ENCODE data around the gene PHLDA2.

Gene PHLDA2, protein sequence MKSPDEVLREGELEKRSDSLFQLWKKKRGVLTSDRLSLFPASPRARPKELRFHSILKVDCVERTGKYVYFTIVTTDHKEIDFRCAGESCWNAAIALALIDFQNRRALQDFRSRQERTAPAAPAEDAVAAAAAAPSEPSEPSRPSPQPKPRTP

DNA sequence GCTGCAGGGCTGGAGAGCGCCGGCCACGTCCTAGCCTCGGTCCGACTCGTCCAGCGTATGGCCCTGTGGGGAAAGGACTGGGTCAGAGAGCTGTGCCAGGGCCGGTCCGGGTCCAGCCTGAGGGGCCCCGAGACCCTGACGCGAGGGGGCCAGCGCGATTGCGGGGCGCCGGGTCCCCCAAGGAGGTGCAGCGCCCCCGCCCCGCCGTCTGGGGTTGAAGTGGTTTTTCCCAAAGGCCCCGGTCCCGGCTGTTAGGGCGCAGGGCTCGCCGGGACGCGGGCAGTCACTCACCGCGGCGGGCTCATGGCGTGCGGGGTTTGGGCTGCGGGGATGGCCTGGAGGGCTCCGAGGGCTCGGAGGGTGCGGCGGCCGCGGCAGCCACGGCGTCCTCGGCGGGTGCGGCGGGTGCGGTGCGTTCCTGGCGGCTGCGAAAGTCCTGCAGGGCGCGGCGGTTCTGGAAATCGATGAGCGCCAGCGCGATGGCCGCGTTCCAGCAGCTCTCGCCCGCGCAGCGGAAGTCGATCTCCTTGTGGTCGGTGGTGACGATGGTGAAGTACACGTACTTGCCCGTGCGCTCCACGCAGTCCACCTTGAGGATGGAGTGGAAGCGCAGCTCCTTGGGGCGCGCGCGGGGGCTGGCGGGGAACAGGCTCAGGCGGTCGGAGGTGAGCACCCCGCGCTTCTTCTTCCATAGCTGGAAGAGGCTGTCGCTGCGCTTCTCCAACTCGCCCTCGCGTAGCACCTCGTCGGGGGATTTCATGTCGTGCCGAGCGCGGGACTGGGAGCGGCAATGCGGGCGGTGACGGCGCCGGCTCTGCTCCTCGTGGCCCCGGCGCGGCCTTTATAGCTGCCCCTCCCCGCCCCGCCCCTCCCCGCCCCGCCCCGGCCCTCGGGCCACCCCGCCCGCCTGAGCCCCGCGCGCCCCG lies at the start of gene PHLDA2:
Gene PHLDA2 (minus strand): TSS at position 816 of the 926 bp plus-strand sequence. CDS start 56 bp downstream, at position 760.
- DNase-seq (ENCODE audit: low read depth) = no peak

DNA sequence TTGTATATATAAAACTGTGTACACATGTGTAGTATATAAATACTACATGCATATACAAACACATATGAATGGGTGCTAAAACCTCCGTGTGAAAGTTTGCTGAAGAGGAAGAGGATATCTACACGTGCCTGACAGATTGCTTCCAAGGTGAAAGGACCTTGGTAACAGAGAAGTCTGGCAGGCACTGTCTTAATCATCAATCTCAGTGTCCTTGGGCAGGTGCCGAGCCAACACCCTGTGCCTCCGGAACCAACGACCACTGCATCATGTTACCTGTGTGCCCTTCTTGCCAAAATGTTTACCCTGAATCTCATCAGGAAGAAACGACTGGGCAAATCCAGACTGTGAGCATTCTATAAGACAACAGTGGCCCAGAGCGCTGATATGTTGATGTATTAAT lies 47.9 kb upstream of the PHLDA2 start:
- no peak for DNase-seq (ENCODE audit: low read depth)

DNA sequence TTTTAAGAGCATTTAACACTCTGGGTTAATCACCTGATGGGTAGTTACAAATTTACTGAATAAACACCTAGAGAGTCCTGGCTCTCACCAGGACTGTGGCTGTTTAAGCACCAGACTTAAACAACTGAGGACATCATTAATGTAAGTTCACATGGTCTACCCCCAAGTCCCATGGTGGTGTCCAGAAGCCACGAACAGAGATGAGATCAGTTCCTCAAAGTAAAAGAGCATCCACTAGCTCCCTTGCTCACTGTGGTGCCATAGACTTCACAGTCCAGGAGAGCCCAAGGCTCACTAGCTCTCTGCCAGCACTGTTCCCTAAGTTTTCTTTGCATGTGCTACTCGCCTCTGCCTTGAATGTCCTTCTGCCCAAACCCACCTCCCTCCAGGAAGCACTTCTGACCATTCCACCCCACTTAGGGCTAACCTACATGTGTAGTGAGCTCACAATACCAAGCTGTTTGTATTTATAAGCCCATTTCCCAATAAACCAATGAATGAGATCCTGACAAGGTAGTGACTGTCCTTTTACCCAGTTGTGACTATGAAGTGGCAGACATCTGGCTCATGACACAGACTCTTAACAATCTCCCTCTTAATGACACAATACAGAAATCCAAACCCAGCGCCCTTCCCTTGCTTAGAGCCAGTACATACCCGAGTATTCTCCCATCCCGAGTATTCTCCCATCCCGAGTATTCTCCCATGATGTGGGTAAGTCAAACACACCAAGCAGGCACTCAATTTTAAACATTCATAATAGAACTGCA lies 47.3 kb upstream of the PHLDA2 start:
- no peak for DNase-seq (ENCODE audit: low read depth)

DNA sequence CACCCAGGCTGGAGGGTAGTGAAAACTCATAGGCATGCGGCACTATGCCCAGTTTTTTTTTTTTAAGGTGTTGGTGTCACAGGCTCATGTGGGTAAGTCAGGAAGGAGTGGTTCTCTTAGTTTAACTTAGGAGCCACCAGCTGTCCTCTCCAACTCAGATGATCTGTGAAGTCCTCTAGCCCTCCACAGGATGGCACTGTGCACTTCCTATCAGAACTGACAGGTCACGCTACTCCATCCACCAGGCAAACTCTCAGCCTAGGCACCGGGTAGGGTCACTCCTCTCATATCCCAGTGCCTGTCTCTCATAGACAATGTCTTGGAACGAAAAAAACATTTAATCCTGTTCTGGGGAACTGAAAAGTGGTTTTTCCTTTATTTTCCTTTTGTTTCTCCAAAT lies 46.4 kb upstream of the PHLDA2 start:
- no peak for DNase-seq (ENCODE audit: low read depth)

DNA sequence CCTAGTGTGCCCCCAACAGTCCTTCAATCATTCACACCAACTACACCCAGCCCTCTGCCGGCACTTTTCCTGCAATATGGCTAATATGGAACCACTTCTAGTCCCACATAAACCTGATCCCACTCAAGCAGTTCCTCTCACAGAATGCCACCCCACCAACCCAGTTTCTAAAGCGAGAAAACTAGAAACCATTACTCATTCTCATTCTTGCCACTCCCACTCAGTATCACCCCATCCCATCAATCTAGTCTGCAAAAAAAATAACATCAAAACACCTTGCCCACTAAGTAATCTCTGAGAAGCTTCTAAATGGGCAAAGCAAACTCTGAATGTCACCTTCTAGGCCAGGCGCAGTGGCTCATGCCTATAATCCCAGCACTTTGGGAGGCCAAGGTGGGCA lies 45.1 kb upstream of the PHLDA2 start:
- no peak for DNase-seq (ENCODE audit: low read depth)

DNA sequence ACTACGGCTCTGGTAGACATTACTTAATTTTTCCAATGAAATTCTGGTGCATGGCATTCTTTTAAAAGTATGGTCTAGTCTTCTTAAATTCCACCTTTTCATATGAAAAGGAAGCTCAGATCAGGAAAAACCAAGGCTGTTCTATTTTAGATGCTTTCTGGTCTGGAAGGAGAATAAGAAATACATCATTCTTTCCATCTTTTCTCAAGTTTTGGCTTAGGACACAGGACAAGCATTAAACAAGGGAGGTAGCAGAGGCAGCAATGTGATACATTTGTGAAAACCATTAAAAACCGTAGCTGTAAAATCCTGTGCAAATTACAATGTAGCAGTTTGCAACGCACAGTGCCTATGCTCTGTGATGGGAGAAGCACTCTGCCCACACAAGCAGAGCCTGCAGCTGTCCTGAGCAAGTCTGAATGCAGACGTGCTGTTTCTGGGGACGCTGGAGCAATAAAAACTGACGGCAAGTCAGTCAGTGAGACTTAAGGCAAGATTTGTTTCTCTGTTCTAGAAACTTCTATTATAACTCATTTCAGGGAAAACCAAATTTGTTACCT lies 39.2 kb upstream of the PHLDA2 start:
- DNase-seq (ENCODE audit: low read depth) = no peak

DNA sequence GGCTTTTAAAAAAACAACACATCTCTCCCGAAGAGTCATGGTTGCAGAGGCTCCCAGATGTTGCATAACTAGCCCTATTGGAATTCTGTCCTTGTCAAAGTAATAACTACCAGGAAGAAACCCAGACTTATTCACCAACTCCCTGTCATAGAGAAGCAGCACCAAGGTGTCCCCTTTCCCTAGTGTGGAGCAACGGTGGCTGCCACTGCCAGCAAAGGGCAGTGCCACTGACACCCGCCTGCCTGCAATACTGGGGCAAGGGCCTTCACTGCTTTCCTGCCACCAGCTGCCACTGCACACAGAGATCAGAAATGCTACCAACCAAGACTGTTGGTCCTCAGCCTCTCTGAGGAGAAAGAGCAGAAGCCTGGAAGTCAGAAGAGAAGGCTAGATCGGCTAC lies 35.6 kb upstream of the PHLDA2 start:
- DNase-seq (ENCODE audit: low read depth) = no peak

DNA sequence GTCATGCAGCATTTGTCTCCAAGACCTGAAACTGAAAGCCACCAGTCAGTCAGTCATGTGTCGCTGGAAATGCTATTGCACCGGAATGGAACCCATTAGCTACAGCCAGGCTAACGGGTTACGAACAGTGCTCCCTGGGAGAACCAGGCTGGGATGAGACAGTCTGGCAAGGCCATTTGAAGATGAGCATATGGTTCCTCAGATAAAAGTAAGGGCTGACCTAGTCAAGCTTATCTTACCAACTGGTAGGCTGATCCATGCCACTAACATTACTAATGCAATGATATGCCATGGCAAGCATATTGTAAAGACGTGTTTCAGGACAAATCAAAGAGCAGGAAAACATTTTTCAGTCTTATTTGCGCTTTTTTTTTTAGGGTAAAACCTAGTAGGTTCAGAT lies 34.5 kb upstream of the PHLDA2 start:
- no peak for DNase-seq (ENCODE audit: low read depth)

DNA sequence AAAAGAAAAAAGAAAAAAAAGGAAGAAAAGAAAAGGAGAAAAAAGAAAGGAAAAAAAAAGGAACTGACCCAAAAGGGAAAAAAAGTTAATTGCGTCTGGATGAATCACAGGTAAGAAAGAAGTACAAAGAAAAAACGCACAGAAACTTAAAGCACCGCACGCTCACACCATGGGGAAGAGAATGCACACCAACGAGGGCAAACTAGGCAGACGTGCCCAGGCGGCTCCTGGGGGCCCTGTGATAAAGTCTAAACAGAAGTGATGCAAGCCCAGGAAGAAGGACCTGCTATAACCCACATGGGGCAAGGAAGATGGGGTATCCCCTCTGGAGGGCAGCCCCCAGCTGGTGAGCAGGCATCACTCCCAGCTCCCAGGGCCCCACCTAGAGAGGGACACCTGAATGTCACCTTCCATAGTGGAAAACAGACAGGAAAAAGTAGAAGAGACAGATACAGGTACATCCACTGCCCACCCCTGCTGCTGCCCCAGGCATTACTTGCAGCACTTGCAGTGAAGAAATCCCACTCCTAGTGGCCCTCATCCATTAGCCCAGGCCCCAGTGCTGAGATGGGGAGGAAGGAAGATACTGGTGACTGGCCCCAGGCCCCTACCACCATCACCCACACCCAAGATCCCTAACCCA lies 34.0 kb upstream of the PHLDA2 start:
- DNase-seq (ENCODE audit: low read depth) = no peak

DNA sequence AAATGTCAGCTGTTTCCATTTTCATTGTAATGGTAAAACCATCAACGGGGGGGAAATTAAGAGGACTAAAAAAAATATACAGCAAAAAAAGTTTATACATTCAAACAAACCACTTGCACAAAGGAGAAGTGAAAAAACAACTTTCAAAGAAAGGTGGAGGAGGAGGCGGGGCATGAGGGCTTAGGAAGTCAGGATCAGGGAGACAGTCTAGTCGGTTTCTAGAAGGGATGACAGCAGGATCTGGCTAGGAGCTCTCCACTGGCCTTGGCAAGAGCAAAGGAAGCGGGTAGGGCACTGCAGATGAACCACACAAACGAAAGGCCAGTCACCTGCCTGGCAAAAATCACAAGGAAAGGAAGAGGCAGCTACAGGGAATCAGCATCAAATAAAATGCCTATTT lies 31.9 kb upstream of the PHLDA2 start:
- no peak for DNase-seq (ENCODE audit: low read depth)

DNA sequence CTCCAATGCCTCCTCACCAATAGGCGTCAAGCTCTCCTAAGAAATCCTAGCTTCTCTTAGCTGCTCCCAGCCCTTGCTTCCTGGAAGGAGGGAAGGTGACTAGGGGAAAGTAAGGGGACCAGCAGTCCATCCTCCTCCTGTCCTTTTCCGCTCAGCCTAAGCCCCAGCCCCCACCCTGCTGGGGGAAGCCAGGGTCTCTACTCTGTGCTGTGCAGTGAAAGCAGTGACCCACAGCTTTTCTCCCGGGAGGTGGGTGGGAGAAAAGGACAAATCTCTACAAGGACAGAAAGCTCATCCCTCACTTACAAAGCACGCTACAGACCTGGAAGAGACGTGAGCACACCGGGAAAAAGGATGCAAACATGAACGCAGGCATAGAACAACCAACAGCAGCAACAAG lies 30.9 kb upstream of the PHLDA2 start:
- no peak for DNase-seq (ENCODE audit: low read depth)

DNA sequence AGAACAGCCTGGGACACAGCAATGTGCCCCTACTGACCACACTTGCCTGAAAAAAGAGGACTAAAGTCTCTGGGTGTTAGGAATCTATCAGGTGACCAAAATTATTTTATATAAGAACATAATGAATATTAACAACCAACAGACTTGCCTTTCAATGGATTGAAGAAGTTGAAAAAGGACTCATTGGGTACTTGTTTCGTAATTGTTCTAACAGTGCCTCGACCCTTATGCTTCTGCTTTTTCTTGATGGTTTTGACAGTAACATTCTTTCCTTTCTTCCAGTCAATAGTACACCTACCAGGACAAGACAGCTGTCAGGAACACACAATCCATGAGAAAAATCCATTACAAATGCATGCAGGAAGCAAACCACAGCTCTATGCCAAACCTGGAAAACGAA lies 29.0 kb upstream of the PHLDA2 start:
- DNase-seq (ENCODE audit: low read depth) = no peak

DNA sequence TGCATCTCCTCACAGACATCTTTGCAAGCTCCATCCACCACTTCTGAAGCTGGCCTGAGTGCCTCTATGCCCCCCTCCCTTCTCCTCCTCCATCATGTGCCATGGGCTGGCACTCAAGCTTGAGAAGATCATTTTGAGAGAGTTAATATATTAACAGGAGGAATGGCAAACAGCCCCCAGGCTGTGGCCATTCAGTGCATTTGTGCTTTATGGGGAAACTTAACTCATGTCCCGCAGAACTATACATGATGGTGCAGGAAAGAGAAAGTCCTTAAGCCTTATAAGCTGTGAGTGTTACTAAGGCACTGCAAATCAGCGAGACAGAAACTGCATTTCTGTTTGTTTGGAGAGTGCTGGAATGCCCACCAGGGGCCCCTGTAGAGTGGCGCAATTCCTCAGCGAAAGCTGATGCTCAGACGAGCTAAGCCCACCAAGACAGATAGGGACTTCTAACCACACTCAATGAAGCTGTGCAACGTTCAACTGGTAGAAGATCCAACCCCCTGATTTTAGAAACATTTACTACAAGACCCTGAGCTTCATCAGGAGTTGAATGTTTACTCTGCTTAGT lies 26.8 kb upstream of the PHLDA2 start:
- no peak for DNase-seq (ENCODE audit: low read depth)

DNA sequence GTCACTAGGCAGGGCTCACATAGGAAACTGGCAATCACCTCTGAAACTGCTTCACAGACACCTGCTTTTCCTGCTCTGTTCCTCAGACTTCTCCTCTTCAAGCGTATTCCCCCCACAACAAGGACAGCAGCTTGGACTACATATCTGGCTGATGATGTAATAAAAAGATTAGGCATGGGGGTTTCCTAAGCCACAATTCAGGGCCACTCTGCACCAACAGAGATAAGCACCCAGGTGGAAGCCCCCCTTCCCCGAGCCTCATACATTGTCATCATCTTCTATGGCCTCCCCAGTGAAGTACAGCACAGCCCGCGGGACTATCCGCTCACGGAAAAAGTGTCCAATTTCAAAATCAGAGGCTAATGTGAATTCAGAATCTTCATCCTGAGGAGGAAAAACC lies 25.0 kb upstream of the PHLDA2 start:
- DNase-seq (ENCODE audit: low read depth) = no peak

DNA sequence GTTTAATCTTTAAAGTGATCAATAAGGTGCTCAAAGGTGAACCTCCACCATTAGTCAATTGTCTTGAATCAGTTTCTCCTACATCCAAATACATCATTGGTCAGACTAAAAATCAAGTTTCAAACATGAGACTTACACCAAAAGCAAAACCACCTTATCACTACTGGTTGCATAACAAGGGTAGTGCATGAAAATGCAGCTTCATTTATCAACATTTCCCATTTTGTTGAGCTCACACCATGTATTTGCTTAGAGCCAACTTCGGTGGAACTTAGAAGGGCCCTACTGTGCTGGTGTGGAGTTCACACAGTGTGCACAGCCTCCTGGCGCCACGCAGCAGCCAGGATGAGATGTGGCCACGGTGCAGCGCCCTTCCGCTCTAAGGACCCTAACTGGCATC lies 23.1 kb upstream of the PHLDA2 start:
- no peak for DNase-seq (ENCODE audit: low read depth)

DNA sequence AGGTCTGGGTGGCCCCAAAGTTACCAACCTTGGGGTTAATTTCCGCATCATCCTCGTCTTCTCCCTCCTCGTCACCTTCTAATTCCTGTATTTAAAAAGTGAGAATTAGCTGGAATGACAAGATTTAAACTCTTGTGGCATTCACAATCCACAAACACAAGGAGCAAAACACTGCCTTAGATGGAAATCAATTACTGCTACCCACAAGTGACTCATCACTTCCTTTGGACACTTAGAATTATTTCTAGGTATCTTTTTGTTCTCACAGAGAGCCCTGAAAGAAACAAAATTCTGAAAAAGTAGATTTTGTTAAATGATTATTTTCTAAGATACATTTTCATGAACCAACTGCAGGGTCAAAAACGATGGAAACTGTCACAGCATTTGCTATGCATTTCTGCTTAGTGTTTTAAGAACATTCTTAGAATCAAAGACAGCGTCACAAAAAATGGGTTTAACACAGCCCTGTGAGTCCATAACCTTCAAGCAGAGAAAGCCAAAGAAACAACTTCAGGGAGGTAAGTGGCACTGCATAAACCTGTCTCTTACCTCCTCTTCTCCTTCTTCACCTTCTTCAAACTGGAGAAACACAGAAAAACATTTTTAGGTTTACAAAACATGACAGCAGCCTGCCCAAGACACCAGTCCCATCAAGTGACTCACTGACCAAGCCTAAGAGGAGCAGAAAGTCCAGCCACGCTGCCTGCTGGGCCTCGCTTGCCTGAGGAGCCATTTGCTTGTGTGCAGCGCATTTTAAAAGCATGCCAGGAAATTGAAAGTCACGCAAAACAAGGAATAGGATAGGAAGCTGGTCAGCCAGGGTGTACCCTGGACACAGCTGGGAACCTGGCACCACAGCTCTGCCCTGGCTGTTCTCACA lies 22.3 kb upstream of the PHLDA2 start:
- DNase-seq (ENCODE audit: low read depth) = no peak

DNA sequence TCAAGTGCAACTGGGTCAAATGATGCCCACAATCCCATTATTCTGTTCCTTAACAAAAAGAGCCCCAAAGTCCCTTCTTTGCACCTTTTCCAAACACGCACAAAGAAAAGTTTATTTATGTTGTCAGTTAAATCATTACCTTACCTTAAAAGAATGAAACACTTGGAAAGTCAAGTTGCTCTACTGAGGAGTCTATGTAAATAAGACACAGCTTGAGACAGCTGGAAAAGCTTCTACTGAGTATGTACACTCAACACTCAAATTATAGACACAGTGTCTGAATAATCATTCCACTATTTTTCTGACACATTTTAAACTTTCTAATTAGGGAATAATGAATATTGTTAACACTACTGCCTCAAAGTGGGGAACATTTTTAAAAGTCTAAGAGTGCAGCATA lies 21.6 kb upstream of the PHLDA2 start:
- DNase-seq (ENCODE audit: low read depth) = no peak

DNA sequence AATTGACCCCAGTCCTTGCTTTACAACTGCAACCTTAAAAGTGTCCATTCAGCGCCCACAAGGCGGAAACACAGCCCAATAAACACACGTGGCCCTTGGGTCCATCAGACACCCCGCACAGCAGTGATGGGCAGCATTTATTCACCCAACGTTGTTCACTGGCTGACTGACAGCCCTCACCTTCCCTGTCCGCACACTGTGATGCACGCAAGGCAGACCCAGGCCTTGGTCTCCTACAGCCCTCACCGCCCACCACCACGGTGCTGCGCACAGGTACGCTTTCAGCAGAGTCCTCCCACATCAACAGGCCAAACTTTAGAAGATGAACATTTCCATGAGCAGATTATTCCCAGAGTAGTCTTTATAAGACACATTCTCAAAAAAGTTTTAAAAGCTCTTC lies 20.7 kb upstream of the PHLDA2 start:
- DNase-seq (ENCODE audit: low read depth) = no peak

DNA sequence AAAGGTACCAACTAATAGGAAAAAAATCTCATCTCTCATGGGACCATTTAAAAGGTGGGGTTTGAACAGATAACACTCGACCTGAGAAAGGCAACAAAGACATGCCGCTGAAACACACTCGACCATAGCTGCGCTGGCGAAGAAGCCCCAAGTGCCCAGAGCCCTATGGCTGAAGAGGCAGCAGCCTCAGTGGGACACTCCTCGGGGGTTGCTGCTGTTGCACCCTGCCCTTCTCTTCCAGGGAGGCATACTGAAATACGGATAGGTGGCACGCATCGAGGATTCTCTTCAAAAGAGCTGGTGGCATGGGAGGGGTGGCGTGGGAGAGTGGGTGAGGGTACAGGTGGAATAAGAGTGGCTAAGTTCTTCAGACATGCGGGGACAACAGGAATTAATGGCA lies 18.5 kb upstream of the PHLDA2 start:
- no peak for DNase-seq (ENCODE audit: low read depth)

DNA sequence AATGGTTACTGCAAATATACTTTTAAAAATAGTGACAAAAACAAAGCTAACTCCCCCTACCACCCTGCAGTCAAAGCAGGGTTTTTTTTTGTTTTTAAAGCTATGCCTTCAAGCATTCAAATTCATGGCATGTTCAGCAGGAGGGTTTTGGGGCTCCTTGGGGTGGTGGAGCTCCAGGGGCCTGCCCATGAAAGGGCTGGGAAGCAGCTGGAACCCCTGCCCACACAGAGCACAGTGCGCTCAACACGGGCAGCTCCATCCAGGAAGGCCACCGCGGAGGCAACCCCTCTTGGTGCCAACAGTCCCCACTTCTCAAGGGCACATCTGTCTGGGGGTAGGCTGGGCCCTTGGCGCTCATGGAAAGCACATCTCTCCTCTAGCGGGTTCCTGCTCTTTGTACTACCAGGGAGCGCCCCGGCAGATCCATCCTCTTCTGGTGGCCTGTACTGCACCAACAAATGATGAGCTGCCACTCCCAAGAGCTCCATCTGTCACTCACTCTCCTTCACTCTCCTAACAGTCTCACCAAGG lies 16.6 kb upstream of the PHLDA2 start:
- DNase-seq (ENCODE audit: low read depth) = no peak

All from GM04503 (cell line).